Hematopoietic multipotent progenitor cell (in vitro differentiated cells): ENCODE data around the gene MCRS1. TPM values are rescaled to one million over a fixed set of nuclear protein-coding genes. Genes with fewer than 3 reads are reported as not detected.
A peak's percentile ranks its signal among the peaks of the same experiment; 100 is the strongest.
"Not testable (repeated sequence)": the region's sequence is repeated elsewhere in the genome, so short reads cannot be mapped to it uniquely, and the experiment has no call there.

Experiments
- DNase-seq, 3 donors: peaks; one replicate each; pipeline ENCODE4 v3.0.0-alpha.2; 2011 to 2015; ENCODE audit warnings: low read depth in 2 of 3, low spot score in 2 of 3
- total RNA-seq: library from RNA; depleted of rRNA; stranded (reverse); fragments of >200 nt; gene quantifications from one replicate; pipeline ENCODE4 v1.2.3, GENCODE V29; 2012

The MCRS1 gene, protein sequence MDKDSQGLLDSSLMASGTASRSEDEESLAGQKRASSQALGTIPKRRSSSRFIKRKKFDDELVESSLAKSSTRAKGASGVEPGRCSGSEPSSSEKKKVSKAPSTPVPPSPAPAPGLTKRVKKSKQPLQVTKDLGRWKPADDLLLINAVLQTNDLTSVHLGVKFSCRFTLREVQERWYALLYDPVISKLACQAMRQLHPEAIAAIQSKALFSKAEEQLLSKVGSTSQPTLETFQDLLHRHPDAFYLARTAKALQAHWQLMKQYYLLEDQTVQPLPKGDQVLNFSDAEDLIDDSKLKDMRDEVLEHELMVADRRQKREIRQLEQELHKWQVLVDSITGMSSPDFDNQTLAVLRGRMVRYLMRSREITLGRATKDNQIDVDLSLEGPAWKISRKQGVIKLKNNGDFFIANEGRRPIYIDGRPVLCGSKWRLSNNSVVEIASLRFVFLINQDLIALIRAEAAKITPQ
- total RNA-seq, result 79.2 TPM

- DNase-seq, result peak; percentile 89 to 96 (median 91)
These were observed at the start of gene MCRS1 for GRCh38 chr12:49567611-49568441. Gene MCRS1, minus strand, starts transcription at chr12:49568142. Its CDS starts 1,411 bp downstream, at chr12:49566731.

- DNase-seq, result no peak
These were observed 48.7 kb upstream of the MCRS1 start for GRCh38 chr12:49616533-49617219.

- DNase-seq, result no peak
These were observed 47.8 kb upstream of the MCRS1 start for GRCh38 chr12:49615725-49616124.

DNA sequence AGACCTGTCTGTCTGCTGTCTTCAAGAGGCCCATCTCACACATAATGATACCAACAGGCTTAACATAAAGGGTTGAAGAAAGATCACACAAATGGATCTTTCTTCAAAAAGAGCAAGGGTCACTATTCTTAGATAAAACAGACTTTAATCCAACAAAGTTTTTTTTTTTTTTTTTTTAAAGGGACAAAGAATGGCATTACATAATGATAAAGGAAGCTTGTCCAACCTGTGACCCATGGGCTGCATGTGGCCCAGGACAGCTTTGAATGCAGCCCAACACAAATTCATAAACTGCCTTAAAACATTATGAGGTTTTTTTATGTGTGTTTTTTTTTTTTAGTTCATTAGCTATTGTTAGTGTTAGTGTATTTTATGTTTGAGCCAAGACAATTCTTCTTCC is 44.3 kb upstream of the MCRS1 start:
- DNase-seq, result no peak

DNA sequence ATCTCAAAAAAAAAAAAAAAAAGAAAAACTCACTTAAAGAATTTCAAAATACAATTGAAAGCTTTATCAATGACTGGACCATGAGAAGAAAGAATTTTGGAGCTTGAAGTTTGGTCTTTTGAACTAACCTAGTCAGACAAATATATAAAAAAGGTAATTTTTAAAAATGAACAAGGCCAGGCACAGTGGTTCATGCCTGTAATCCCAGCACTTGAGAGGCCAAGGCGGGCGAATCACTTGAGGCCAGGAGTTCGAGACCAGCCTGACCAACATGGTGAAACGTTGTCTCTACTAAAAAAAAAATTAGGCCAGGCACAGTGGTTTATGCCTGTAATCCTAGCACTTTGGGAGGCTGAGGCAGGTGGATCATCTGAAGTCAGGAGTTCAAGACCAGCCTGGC is 42.8 kb upstream of the MCRS1 start:
- DNase-seq, result not testable (repeated sequence)

GRCh38 chr12:49609875-49610154 is 41.9 kb upstream of the MCRS1 start:
- no peak for DNase-seq

DNA sequence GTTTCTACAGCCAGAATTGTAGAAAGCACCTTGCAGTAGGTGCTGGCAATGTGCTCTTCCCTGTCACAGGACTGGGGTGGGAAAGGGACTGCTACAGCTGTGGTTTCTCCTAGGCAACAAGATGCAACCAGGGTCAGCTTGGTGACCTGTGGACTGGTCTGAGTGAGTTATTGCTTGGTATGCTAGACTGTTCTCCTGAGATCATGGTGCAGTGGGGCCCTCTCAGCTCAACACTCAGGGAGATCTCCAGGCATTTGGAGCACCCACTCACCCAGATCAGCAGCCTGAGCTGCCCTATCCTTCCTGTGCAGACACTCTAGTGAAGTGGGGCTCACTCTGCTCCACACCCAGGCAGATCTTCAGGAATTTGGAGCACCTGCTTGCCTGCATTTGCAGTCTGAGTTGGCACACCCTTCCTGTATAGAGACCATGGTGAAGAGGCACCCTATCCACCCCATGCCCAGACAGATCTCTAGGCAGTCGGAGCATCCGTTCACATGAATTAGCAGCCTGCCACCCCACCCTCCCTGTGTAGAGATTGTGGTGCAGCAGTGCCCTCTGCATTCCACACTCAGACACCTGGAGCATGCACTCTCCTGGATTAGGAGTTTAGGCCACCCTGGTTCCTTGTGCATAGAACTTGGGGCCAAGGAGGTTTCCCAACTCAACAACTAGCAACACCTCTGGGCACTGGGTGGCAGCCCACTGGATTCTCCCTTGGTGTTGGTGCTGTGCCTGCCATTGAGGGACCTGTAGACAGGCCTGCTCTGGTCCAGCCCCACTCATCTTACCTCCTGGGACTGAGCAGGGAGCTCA is 41.3 kb upstream of the MCRS1 start:
- DNase-seq, result no peak

GRCh38 chr12:49605539-49605938 is 37.6 kb upstream of the MCRS1 start, which contains the start of gene FAM186B:
Gene FAM186B, minus strand, starts transcription at chr12:49605639. Its CDS starts 162 bp downstream, at chr12:49605477.
- not testable (repeated sequence) for DNase-seq

GRCh38 chr12:49604856-49605255 is 36.9 kb upstream of the MCRS1 start:
- DNase-seq, result no peak

- DNase-seq, result no peak
These were observed 35.8 kb upstream of the MCRS1 start for GRCh38 chr12:49603721-49604120.

GRCh38 chr12:49599961-49600360 is 32.0 kb upstream of the MCRS1 start:
- DNase-seq, result no peak

- no peak for DNase-seq
These were observed 30.6 kb upstream of the MCRS1 start for GRCh38 chr12:49598527-49598926.

DNA sequence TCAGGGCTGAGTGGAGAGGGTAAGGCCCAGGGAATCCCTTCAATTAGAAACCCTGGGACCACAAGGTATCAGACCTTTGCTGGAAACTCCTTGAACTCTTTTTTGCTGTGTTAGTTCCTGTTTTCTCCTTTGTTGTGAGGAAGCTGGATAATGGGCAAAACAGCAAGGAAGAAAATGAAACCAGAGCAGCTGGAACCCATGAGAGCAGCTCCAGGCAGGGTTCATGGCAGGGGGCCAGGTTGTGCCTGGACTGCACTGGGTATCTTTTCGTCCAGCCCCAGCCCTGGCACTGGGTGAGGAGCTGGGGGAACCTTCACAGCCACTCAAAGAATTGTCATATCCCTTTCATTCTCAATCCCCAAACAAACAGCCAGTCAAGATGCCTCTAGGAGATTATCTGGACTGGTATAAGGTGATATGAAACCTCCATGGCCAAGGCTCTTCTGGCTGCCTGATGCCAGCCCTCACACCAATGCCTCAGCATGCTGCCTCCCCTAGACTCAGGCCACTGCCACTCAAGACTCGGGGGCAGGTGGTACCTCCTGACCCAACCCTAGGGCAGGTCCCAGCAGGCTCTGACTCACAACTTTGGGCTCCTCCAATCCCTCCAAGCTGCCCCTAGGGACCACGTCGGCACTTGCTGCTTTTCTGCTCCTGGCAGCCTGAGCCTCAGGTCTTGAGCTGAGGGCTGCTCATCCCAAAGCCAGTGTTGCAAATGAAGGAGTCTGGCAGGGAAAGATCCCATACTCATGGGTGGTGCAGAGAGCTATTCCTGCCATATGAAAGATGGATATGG is 21.0 kb upstream of the MCRS1 start:
- no peak for DNase-seq

DNA sequence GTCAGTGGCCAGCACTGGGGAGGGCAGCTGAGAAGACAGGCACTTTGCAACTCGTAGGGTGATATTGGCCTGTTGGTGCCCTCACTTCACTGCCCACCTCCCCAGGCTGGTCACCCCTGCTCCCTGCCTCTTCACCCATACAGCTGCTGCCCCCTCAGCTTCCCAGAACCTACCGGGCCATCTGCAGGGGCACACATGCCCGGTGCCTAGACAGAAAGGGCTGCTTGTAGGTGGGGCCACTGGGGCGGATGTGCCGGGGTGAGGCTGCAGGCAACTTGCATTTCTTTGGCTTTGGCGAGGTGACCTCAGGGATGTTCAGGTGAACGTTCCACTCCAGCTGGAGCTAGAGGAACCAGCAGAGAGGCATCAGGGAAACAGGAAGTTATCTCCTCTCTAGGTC is 20.3 kb upstream of the MCRS1 start:
- no peak for DNase-seq

DNA sequence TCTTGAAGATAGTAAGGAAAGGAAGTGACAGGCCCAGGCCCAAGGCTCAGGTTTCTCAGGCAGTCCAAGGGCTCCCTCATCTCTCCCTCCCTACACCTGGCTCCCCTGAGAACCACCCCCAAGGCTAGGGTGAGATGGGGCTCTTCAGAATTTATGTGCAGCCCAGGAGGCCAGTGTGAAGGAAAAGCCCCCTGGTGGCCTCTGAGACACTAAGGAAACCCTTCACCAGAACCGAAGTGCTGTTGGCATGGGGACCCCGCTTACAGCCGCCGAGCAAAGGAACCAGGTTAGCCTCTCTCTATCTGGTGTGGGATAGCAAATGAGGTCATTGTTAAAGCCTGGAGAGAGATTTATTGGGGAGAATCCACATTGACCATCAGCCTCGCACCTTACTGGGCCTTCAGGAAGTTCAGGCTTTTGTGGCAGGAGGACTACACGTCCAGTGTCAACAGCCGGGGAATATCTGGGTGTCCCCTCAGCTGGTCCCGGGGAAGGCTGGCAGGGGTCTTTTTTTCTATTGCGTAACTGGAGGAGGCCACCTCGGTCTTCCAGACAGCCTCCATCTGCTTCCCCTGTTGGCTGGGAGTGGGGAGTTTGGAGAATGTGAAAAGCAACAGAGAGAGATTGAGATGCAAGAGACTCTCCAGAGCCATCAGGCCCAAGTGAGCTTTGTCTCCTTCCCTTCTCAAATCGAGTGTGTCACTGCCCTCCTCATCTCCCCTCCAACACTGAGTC is 19.4 kb upstream of the MCRS1 start:
- no peak for DNase-seq

GRCh38 chr12:49585477-49586459 is 17.8 kb upstream of the MCRS1 start:
- DNase-seq, result no peak

DNA sequence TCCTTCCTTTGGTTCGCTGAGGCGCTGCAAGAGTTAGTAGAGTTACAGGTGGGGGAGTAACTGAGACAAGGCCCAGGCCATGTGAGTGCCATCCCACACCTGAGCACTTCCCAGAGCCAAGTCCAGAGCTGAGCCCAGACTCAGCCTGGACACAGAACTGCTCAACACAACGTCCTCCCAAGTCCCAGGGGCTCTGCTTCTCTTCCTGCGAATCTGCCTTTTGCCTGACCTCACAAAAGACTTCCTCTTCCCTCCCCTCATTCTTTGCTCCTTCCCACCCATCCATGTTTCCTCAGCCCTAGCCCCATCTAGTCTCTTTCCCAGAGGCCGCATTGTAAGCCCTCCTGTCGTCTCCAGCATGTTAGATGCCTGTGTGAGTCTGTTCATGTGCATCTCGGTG is 16.6 kb upstream of the MCRS1 start:
- no peak for DNase-seq
